CD14-positive monocyte (primary cell): Measurements from ENCODE around the gene ZNF282. TPM values are rescaled to one million over a fixed set of nuclear protein-coding genes. Genes with fewer than 3 reads are reported as not detected.

ENCODE experiments used
- DNase-seq, 3 donors: peaks; one replicate each; pipeline ENCODE4 v3.0.0-alpha.2; 2011 to 2022
- H2AFZ ChIP-seq: 2 replicates; pipeline ENCODE4 v1.6.0; 2012; ENCODE audit warnings: mild to moderate bottlenecking, low read depth, low read length, inconsistent platforms; ENCODE audit not compliant: insufficient read depth, poor library complexity, severe bottlenecking
- H3K27ac ChIP-seq, 2 donors: 1 replicate in 1 of 2; 2 replicates in 1 of 2; pipeline ENCODE4 v1.5.1; 2012 to 2013; ENCODE audit warnings: low read length in 2 of 2, control low read depth in 1 of 2, inconsistent platforms in 1 of 2, low read depth in 1 of 2, mild to moderate bottlenecking in 1 of 2
- H3K27me3 ChIP-seq, 2 donors: one replicate each; pipeline versions ENCODE4 v1.6.0 to v1.6.1; 2011 to 2013; ENCODE audit warnings: low read length in 2 of 2; ENCODE audit not compliant: control insufficient read depth in 2 of 2, insufficient read depth in 2 of 2
- H3K36me3 ChIP-seq, 2 donors: replicated peaks in 1 of 2; 1 replicate in 1 of 2; 2 replicates in 1 of 2; pipeline versions ENCODE4 v1.5.1 to v1.6.1; 2012 to 2013; ENCODE audit warnings: low read length in 2 of 2, control low read depth in 1 of 2, inconsistent platforms in 1 of 2, mild to moderate bottlenecking in 1 of 2; ENCODE audit not compliant: insufficient read depth in 2 of 2, control insufficient read depth in 1 of 2
- H3K4me1 ChIP-seq, 2 donors: 1 replicate in 1 of 2; 2 replicates in 1 of 2; pipeline versions ENCODE4 v1.5.1 to v1.6.1; 2012 to 2013; ENCODE audit warnings: low read length in 2 of 2, control low read depth in 1 of 2, inconsistent platforms in 1 of 2, mild to moderate bottlenecking in 1 of 2, moderate library complexity in 1 of 2; ENCODE audit not compliant: insufficient read depth in 2 of 2, control insufficient read depth in 1 of 2
- H3K4me2 ChIP-seq: replicated peaks from 2 replicates; pipeline ENCODE3; 2012; ENCODE audit warnings: low read length, moderate library complexity, mild to moderate bottlenecking; ENCODE audit not compliant: poor library complexity, severe bottlenecking; ENCODE audit errors: extremely low read depth
- H3K4me3 ChIP-seq, 3 experiments: fragments of 200-600 bp in 1 of 3; sonication (generic) in 1 of 3; replicated peaks in 1 of 3; 1 replicate in 2 of 3; 2 replicates in 1 of 3; pipeline ENCODE4 v1.5.1; 2011 to 2013; ENCODE audit warnings: low read length in 3 of 3, mild to moderate bottlenecking in 3 of 3, control low read depth in 2 of 3, low read depth in 2 of 3, inconsistent platforms in 1 of 3, moderate library complexity in 1 of 3
- H3K79me2 ChIP-seq: 2 replicates; pipeline ENCODE4 v1.6.0; 2012; ENCODE audit warnings: mild to moderate bottlenecking, control low read depth, inconsistent platforms, low read length, moderate library complexity; ENCODE audit not compliant: insufficient read depth
- H3K9ac ChIP-seq: 2 replicates; pipeline ENCODE4 v1.6.0; 2017; ENCODE audit warnings: low read length, mild to moderate bottlenecking; ENCODE audit not compliant: insufficient read depth, poor library complexity, severe bottlenecking
- H3K9me3 ChIP-seq, 2 donors: replicated peaks in 1 of 2; 1 replicate in 1 of 2; 2 replicates in 1 of 2; pipeline versions ENCODE4 v1.5.1 to v1.6.1; 2012 to 2013; ENCODE audit warnings: low read length in 2 of 2, control low read depth in 1 of 2; ENCODE audit not compliant: control insufficient read depth in 1 of 2, insufficient read depth in 1 of 2
- H4K20me1 ChIP-seq: 2 replicates; pipeline ENCODE4 v1.6.0; 2012; ENCODE audit warnings: mild to moderate bottlenecking, low read length, control low read depth, moderate library complexity; ENCODE audit not compliant: insufficient read depth
- H3K27ac Mint-ChIP-seq, 7 donors: one replicate each; pipeline ENCODE4 v1.8.0; 2020; ENCODE audit warnings: mild to moderate bottlenecking in 7 of 7, mixed read lengths in 7 of 7, moderate library complexity in 6 of 7, inconsistent platforms in 2 of 7
- H3K27me3 Mint-ChIP-seq, 3 donors: one replicate each; pipeline ENCODE4 v1.8.0; 2021 to 2022; ENCODE audit warnings: low read depth in 3 of 3, mild to moderate bottlenecking in 3 of 3, mixed read lengths in 3 of 3, moderate library complexity in 3 of 3, inconsistent platforms in 1 of 3
- H3K36me3 Mint-ChIP-seq, 2 donors: one replicate each; pipeline ENCODE4 v1.8.0; 2020; ENCODE audit warnings: mixed read lengths in 2 of 2, inconsistent platforms in 1 of 2, mild to moderate bottlenecking in 1 of 2
- H3K4me1 Mint-ChIP-seq: one replicate; pipeline ENCODE4 v1.8.0; 2020; ENCODE audit warnings: mild to moderate bottlenecking, mixed read lengths
- H3K4me3 Mint-ChIP-seq, 2 donors: one replicate each; pipeline ENCODE4 v1.8.0; 2020; ENCODE audit warnings: mild to moderate bottlenecking in 2 of 2, mixed read lengths in 2 of 2, moderate library complexity in 1 of 2
- H3K9me3 Mint-ChIP-seq, 7 donors: one replicate each; pipeline ENCODE4 v1.8.0; 2020 to 2022; ENCODE audit warnings: mixed read lengths in 7 of 7, mild to moderate bottlenecking in 6 of 7, moderate library complexity in 6 of 7, inconsistent platforms in 2 of 7
- CTCF ChIP-seq: fragments of 200-600 bp; IDR thresholded peaks from one replicate; pipeline ENCODE4 v1.8.0; 2022; ENCODE audit warnings: antibody characterized with exemption, mild to moderate bottlenecking
- WGBS: methylation state at CpG from one replicate; pipeline ENCODE4 v1.1.5; 2013; ENCODE audit warnings: missing lambda C conversion rate; ENCODE audit not compliant: insufficient coverage; 5-methylcytosine and 5-hydroxymethylcytosine counted together
- intact Hi-C, 2 donors: fragments of 100-400 bp; cut with micrococcal nuclease; formaldehyde crosslinking; loops; one replicate each; pipeline versions ENCODE4 v1.15.0 to v1.15.1; 2023
- polyA plus RNA-seq, 3 donors: library from polyadenylated mRNA; depleted of rRNA in 1 of 3; unstranded in 2 of 3; stranded (reverse) in 1 of 3; fragments of 300-500 nt in 2 of 3; fragments of >200 nt in 1 of 3; fragmentation: Illumina TruSeq in 2 of 3; gene quantifications; 1 replicate in 2 of 3; 2 replicates in 1 of 3; pipeline ENCODE4 v1.2.3, GENCODE V29; 2012 to 2021

The ZNF282 gene
- polyA plus RNA-seq, 3 donors: 0.51 to 6.2 (median 0.86) TPM

- no peaks in the 10 kb centered on the region for H3K27me3 ChIP-seq
- H3K4me3 ChIP-seq: no peak overlapping the region
- H3K9me3 ChIP-seq: no peaks in the 10 kb centered on the region
- no peak for TF ChIP-seq CTCF
- Mint-ChIP-seq H3K27me3 (peaks cover 2 to 11% (median 2%) of the 10 kb centered on the region in 3 donors), H3K4me3 (no peak overlapping the region), H3K36me3 (peaks cover 0 to 6% of the 10 kb centered on the region in 2 donors), H3K27ac (no peak overlapping the region), H3K9me3 (peaks cover under 1 to 4% (median 1%) of the 10 kb centered on the region in 7 donors), H3K4me1 (peaks cover 28% of the 10 kb centered on the region)
- no peak overlapping the region for H2AFZ ChIP-seq
- no peak for DNase-seq
- H3K9ac ChIP-seq: no peak overlapping the region
- H3K4me1 ChIP-seq: peaks cover 17 to 20% of the 10 kb centered on the region in 2 donors
- peaks cover 28% of the 10 kb centered on the region for H3K79me2 ChIP-seq
- no peak overlapping the region for H3K4me2 ChIP-seq
- 75% methylated on average over 1 of the region's 7 CpGs for WGBS
- intact Hi-C loops: no loop called here
- H3K36me3 ChIP-seq: no peaks in the 10 kb centered on the region
- H3K27ac ChIP-seq: no peak overlapping the region
- H4K20me1 ChIP-seq: peaks cover 11% of the 10 kb centered on the region
Measured at GRCh38 chr7:149237502-149237901, 42.2 kb downstream of the ZNF282 start.

- H3K9me3 Mint-ChIP-seq: peaks cover 3 to 9% (median 6%) of the 10 kb centered on the region in 7 donors
- no peak overlapping the region for H3K27ac ChIP-seq
- no peak overlapping the region for H3K9ac ChIP-seq
- H3K4me3 Mint-ChIP-seq: peak overlapping the region in 1 of 2 donors; percentile 2
- H3K36me3 ChIP-seq: no peaks in the 10 kb centered on the region
- peaks cover 11% of the 10 kb centered on the region for H4K20me1 ChIP-seq
- H3K27ac Mint-ChIP-seq: peak overlapping the region in 1 of 7 donors; percentile 17
- H3K27me3 Mint-ChIP-seq: peaks cover 2 to 5% (median 2%) of the 10 kb centered on the region in 3 donors
- H3K79me2 ChIP-seq: peaks cover 30% of the 10 kb centered on the region
- no peak for TF ChIP-seq CTCF
- DNase-seq: no peak
- H3K9me3 ChIP-seq: peaks cover 3 to 4% of the 10 kb centered on the region in 2 donors
- WGBS: no CpG with 5 or more reads among the region's 3 CpGs
- H3K27me3 ChIP-seq: no peaks in the 10 kb centered on the region
- intact Hi-C loops: no loop called here
- peaks cover 17 to 20% of the 10 kb centered on the region in 2 donors for H3K4me1 ChIP-seq
- peaks cover 28% of the 10 kb centered on the region for H3K4me1 Mint-ChIP-seq
- H3K36me3 Mint-ChIP-seq: peaks cover 0 to 11% of the 10 kb centered on the region in 2 donors
- H3K4me3 ChIP-seq: no peak overlapping the region
- no peak overlapping the region for H3K4me2 ChIP-seq
- no peak overlapping the region for H2AFZ ChIP-seq
Measured at GRCh38 chr7:149238051-149238450, 42.7 kb downstream of the ZNF282 start.
